Liver (tissue), 9 donors: ENCODE measurements around the gene CDH23. TPM values are rescaled to one million over a fixed set of nuclear protein-coding genes. Genes with fewer than 3 reads are reported as not detected.

Experiments
- DNase-seq: peaks from one replicate; pipeline ENCODE4 v3.0.0-alpha.2; 2017; ENCODE audit warnings: low spot score
- H3K27ac ChIP-seq, 2 donors: one replicate each; pipeline ENCODE4 v1.7.0; 2013; ENCODE audit warnings: inconsistent platforms in 2 of 2, low read length in 2 of 2, control low read depth in 1 of 2, low read depth in 1 of 2, mild to moderate bottlenecking in 1 of 2
- H3K27me3 ChIP-seq, 4 donors: one replicate each; pipeline versions ENCODE4 v1.6.1 to v1.7.0; 2013; ENCODE audit warnings: low read length in 3 of 4, inconsistent platforms in 1 of 4, mild to moderate bottlenecking in 1 of 4, moderate library complexity in 1 of 4; ENCODE audit not compliant: control insufficient read depth in 4 of 4, insufficient read depth in 4 of 4
- H3K36me3 ChIP-seq, 4 donors: one replicate each; pipeline versions ENCODE4 v1.6.1 to v1.7.0; 2013; ENCODE audit warnings: low read length in 3 of 4, mild to moderate bottlenecking in 3 of 4, low read depth in 1 of 4, moderate library complexity in 1 of 4; ENCODE audit not compliant: control insufficient read depth in 4 of 4, insufficient read depth in 3 of 4
- H3K4me1 ChIP-seq, 4 donors: one replicate each; pipeline versions ENCODE4 v1.6.1 to v1.7.0; 2013; ENCODE audit warnings: low read length in 3 of 4, mild to moderate bottlenecking in 3 of 4, moderate library complexity in 1 of 4; ENCODE audit not compliant: control insufficient read depth in 4 of 4, insufficient read depth in 4 of 4
- H3K4me3 ChIP-seq, 3 donors: one replicate each; pipeline versions ENCODE4 v1.6.1 to v1.7.0; 2013; ENCODE audit warnings: low read length in 3 of 3, control low read depth in 1 of 3, low read depth in 1 of 3, mild to moderate bottlenecking in 1 of 3
- H3K9ac ChIP-seq, 2 donors: one replicate each; pipeline ENCODE4 v1.7.0; 2013; ENCODE audit warnings: low read length in 2 of 2, mild to moderate bottlenecking in 2 of 2, moderate library complexity in 2 of 2, control low read depth in 1 of 2, low read depth in 1 of 2
- H3K9me3 ChIP-seq, 4 donors: one replicate each; pipeline versions ENCODE4 v1.6.1 to v1.7.0; 2013; ENCODE audit warnings: low read length in 3 of 4; ENCODE audit not compliant: control insufficient read depth in 4 of 4
- EGR1 ChIP-seq, 2 donors: IDR thresholded peaks; 2 replicates each; pipeline ENCODE4 v1.6.1; 2016 to 2018; ENCODE audit warnings: antibody characterized with exemption in 2 of 2, low read depth in 2 of 2
- FOXA2 ChIP-seq: IDR thresholded peaks from 2 replicates; pipeline ENCODE4 v1.6.1; 2016; ENCODE audit warnings: antibody characterized with exemption
- GABPA ChIP-seq, 2 donors: IDR thresholded peaks in 1 of 2; conservative IDR thresholded peaks in 1 of 2; 2 replicates each; pipeline ENCODE4 v1.6.1; 2016; ENCODE audit warnings: antibody characterized with exemption in 2 of 2, mild to moderate bottlenecking in 1 of 2, moderate library complexity in 1 of 2
- HNF4G ChIP-seq: IDR thresholded peaks from 2 replicates; pipeline ENCODE4 v1.6.1; 2016; ENCODE audit warnings: antibody characterized with exemption
- JUND ChIP-seq, 2 donors: IDR thresholded peaks; 2 replicates each; pipeline ENCODE4 v1.6.1; 2016; ENCODE audit warnings: antibody characterized with exemption in 2 of 2
- NR2F2 ChIP-seq: IDR thresholded peaks from 2 replicates; pipeline ENCODE4 v1.6.1; 2016; ENCODE audit warnings: antibody characterized with exemption
- RAD21 ChIP-seq, 2 donors: IDR thresholded peaks; 2 replicates each; pipeline ENCODE4 v1.6.1; 2016; ENCODE audit warnings: antibody characterized with exemption in 2 of 2, mild to moderate bottlenecking in 2 of 2
- RXRA ChIP-seq, 2 donors: IDR thresholded peaks; 2 replicates each; pipeline ENCODE4 v1.6.1; 2017 to 2018; ENCODE audit warnings: antibody characterized with exemption in 2 of 2, mild to moderate bottlenecking in 1 of 2
- SP1 ChIP-seq: IDR thresholded peaks from 2 replicates; pipeline ENCODE4 v1.6.1; 2018; ENCODE audit warnings: antibody characterized with exemption, mild to moderate bottlenecking
- TAF1 ChIP-seq: conservative IDR thresholded peaks from 2 replicates; pipeline ENCODE4 v1.6.1; 2016; ENCODE audit warnings: antibody characterized with exemption, mild to moderate bottlenecking
- YY1 ChIP-seq: IDR thresholded peaks from 2 replicates; pipeline ENCODE4 v1.6.1; 2016; ENCODE audit warnings: antibody characterized with exemption, mild to moderate bottlenecking
- WGBS: extraction: QIAGEN DNeasy Blood & Tissue Kit; methylation state at CpG from one replicate; pipeline ENCODE4 v1.1.7; 2013; 5-methylcytosine and 5-hydroxymethylcytosine counted together
- polyA plus RNA-seq, 2 donors: library from polyadenylated mRNA; stranded (reverse) in 1 of 2; unstranded in 1 of 2; fragments of 200-250 nt in 1 of 2; fragments of >200 nt in 1 of 2; fragmentation: Nextera tagmentation in 1 of 2; extraction: Ambion mirVana in 1 of 2; gene quantifications; one replicate each; pipeline versions ENCODE4 v1.2.1 to v1.2.3, GENCODE V29; 2013 to 2015
- total RNA-seq, 2 donors: library from RNA; depleted of rRNA; stranded (reverse); fragments of >200 nt; gene quantifications; one replicate each; pipeline ENCODE4 v1.2.3, GENCODE V29; 2014
- TF ChIP-seq, protein P1 (sequence below): IDR thresholded peaks from 2 replicates; pipeline ENCODE4 v1.6.1; 2016; ENCODE audit warnings: antibody characterized with exemption
- TF ChIP-seq, protein P2 (sequence below): fragments of 150-350 bp; IDR thresholded peaks from 2 replicates; pipeline ENCODE4 v1.5.1; 2017; ENCODE audit warnings: improper control_type of control experiment, low read depth, low read length; ENCODE audit not compliant: missing input control
- TF ChIP-seq, protein P3 (sequence below): IDR thresholded peaks from 2 replicates; pipeline ENCODE4 v1.6.1; 2016; ENCODE audit warnings: antibody characterized with exemption
- TF ChIP-seq, protein P4 (sequence below): IDR thresholded peaks from 2 replicates; pipeline ENCODE4 v1.6.1; 2016; ENCODE audit warnings: antibody characterized with exemption, mild to moderate bottlenecking
- donor health status: healthy.
- donor health status: healthy.
- donor health status: healthy.
- donor health status: healthy.
- donor health status: healthy.

The CDH23 gene
- total and polyA plus RNA-seq, 4 donors = 1.5 to 4.7 (median 3.4) TPM

DNA sequence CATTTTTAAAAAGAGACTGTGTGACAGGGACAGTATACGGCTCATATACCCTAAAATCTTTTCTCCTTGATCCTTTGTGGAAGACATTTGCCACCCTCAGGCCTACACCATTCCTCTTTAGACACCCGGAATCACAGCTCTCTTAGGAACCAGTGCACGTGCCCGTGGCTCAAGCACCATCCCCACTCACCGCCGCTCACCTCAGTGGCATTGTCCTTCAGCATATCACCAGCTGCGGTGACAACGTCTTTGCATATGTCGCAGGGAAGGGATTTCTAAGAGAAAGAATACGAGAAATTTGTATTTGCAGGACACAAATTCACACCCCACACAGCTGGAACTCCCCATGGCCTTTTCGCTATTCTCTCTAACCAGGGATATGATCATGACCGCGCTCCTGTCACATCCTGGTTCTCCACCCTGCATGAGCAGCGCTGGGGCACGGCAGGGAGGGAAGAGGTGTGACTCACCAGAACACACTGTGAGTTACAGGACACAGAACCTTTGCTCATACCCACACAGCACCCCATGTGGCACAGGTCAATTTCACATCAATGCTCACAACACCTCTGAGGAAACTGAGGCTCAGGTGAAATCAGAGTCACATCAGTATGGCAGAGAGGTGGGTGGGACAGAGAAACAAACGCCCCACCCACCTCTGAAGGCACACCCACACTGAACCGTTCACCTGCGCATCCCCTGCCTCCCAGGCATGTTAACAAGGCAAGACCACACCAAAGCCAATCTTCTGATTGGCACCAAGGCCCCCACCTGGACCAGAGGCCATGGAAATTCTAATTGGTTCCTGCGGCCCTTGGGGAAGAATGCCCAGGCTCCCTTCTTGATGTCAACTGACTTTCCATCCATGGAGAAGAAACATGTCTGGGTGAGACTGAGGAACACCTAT lies 435.2 kb downstream of the CDH23 start:
- DNase-seq = no peak
- TF ChIP-seq, protein P1, sequence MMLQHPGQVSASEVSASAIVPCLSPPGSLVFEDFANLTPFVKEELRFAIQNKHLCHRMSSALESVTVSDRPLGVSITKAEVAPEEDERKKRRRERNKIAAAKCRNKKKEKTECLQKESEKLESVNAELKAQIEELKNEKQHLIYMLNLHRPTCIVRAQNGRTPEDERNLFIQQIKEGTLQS = no peak
- TF ChIP-seq TAF1 = no peak
- TF ChIP-seq FOXA2 = no peak
- no peak for TF ChIP-seq JUND (IDR thresholded peaks at IDR 0.05)
- TF ChIP-seq SP1 = no peak
- TF ChIP-seq RAD21 (IDR thresholded peaks at IDR 0.05) = no peak
- TF ChIP-seq, protein P2, sequence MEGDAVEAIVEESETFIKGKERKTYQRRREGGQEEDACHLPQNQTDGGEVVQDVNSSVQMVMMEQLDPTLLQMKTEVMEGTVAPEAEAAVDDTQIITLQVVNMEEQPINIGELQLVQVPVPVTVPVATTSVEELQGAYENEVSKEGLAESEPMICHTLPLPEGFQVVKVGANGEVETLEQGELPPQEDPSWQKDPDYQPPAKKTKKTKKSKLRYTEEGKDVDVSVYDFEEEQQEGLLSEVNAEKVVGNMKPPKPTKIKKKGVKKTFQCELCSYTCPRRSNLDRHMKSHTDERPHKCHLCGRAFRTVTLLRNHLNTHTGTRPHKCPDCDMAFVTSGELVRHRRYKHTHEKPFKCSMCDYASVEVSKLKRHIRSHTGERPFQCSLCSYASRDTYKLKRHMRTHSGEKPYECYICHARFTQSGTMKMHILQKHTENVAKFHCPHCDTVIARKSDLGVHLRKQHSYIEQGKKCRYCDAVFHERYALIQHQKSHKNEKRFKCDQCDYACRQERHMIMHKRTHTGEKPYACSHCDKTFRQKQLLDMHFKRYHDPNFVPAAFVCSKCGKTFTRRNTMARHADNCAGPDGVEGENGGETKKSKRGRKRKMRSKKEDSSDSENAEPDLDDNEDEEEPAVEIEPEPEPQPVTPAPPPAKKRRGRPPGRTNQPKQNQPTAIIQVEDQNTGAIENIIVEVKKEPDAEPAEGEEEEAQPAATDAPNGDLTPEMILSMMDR = no peak
- no peak for TF ChIP-seq GABPA (IDR thresholded peaks at IDR 0.05 in 1 of 2, conservative IDR thresholded peaks at IDR 0.05 in 1 of 2)
- TF ChIP-seq, protein P3, sequence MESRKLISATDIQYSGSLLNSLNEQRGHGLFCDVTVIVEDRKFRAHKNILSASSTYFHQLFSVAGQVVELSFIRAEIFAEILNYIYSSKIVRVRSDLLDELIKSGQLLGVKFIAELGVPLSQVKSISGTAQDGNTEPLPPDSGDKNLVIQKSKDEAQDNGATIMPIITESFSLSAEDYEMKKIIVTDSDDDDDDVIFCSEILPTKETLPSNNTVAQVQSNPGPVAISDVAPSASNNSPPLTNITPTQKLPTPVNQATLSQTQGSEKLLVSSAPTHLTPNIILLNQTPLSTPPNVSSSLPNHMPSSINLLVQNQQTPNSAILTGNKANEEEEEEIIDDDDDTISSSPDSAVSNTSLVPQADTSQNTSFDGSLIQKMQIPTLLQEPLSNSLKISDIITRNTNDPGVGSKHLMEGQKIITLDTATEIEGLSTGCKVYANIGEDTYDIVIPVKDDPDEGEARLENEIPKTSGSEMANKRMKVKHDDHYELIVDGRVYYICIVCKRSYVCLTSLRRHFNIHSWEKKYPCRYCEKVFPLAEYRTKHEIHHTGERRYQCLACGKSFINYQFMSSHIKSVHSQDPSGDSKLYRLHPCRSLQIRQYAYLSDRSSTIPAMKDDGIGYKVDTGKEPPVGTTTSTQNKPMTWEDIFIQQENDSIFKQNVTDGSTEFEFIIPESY = no peak
- no peak for TF ChIP-seq RXRA (IDR thresholded peaks at IDR 0.05)
- no peak for TF ChIP-seq HNF4G
- TF ChIP-seq EGR1 (IDR thresholded peaks at IDR 0.05; ENCODE audit: low read depth in 2 of 2) = no peak
- H3K36me3 ChIP-seq = peaks cover 17 to 50% (median 41%) of the 10 kb centered on the region in 4 donors
- no peaks in the 10 kb centered on the region for H3K27me3 ChIP-seq
- H3K27ac ChIP-seq = no peak overlapping the region
- no peak overlapping the region for H3K4me3 ChIP-seq
- H3K9ac ChIP-seq = no peak overlapping the region
- H3K9me3 ChIP-seq = no peaks in the 10 kb centered on the region
- peaks cover 6 to 30% (median 20%) of the 10 kb centered on the region in 4 donors for H3K4me1 ChIP-seq
- 95% methylated on average over 19 of the region's 19 CpGs for WGBS

DNA sequence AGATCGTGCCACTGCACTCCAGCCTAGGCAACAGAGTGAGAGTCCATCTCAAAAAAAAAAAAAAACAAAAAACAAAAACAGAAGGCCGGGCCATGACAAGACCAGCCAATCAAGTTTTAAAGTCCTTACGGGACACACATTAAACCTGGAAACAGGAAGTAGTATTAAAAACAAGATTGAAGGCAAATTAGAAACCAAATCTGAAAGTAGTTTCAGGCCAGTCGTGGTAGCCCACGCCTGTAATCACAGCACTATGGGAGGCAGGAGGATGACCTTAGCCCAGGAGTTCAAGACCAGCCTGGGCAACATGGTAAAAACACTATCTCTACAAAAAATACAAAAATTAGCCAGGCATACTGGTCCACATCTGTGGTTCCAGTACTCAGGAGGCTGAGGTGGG lies 436.2 kb downstream of the CDH23 start:
- TF ChIP-seq, protein P3 = no peak
- TF ChIP-seq, protein P1 = no peak
- TF ChIP-seq HNF4G = no peak
- TF ChIP-seq, protein P4, sequence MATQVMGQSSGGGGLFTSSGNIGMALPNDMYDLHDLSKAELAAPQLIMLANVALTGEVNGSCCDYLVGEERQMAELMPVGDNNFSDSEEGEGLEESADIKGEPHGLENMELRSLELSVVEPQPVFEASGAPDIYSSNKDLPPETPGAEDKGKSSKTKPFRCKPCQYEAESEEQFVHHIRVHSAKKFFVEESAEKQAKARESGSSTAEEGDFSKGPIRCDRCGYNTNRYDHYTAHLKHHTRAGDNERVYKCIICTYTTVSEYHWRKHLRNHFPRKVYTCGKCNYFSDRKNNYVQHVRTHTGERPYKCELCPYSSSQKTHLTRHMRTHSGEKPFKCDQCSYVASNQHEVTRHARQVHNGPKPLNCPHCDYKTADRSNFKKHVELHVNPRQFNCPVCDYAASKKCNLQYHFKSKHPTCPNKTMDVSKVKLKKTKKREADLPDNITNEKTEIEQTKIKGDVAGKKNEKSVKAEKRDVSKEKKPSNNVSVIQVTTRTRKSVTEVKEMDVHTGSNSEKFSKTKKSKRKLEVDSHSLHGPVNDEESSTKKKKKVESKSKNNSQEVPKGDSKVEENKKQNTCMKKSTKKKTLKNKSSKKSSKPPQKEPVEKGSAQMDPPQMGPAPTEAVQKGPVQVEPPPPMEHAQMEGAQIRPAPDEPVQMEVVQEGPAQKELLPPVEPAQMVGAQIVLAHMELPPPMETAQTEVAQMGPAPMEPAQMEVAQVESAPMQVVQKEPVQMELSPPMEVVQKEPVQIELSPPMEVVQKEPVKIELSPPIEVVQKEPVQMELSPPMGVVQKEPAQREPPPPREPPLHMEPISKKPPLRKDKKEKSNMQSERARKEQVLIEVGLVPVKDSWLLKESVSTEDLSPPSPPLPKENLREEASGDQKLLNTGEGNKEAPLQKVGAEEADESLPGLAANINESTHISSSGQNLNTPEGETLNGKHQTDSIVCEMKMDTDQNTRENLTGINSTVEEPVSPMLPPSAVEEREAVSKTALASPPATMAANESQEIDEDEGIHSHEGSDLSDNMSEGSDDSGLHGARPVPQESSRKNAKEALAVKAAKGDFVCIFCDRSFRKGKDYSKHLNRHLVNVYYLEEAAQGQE = no peak
- no peak for TF ChIP-seq RAD21 (IDR thresholded peaks at IDR 0.05)
- TF ChIP-seq, protein P2 = no peak
- TF ChIP-seq GABPA (IDR thresholded peaks at IDR 0.05 in 1 of 2, conservative IDR thresholded peaks at IDR 0.05 in 1 of 2) = no peak
- no peak for TF ChIP-seq JUND (IDR thresholded peaks at IDR 0.05)
- TF ChIP-seq TAF1 = no peak
- no peak for TF ChIP-seq NR2F2
- TF ChIP-seq FOXA2 = no peak
- no peak for TF ChIP-seq SP1
- TF ChIP-seq YY1 = no peak
- no peak overlapping the region for H3K9ac ChIP-seq
- H3K27me3 ChIP-seq = no peaks in the 10 kb centered on the region
- no peak for DNase-seq
- no peaks in the 10 kb centered on the region for H3K9me3 ChIP-seq
- H3K4me3 ChIP-seq = no peak overlapping the region
- peaks cover 15 to 45% (median 38%) of the 10 kb centered on the region in 4 donors for H3K36me3 ChIP-seq
- no peak overlapping the region for H3K27ac ChIP-seq
- H3K4me1 ChIP-seq = peaks cover 7 to 41% (median 28%) of the 10 kb centered on the region in 4 donors
- 77% methylated on average over 5 of the region's 5 CpGs for WGBS
